HG03064 (cell line): ENCODE results near the gene SORCS1.

Experiments used
- ATAC-seq: cut with Tn5 transposase; IDR thresholded peaks from one replicate; pipeline ENCODE4 v1.9.1; 2021; ENCODE audit warnings: low read depth; ENCODE audit not compliant: unreplicated experiment

SORCS1 gene

DNA sequence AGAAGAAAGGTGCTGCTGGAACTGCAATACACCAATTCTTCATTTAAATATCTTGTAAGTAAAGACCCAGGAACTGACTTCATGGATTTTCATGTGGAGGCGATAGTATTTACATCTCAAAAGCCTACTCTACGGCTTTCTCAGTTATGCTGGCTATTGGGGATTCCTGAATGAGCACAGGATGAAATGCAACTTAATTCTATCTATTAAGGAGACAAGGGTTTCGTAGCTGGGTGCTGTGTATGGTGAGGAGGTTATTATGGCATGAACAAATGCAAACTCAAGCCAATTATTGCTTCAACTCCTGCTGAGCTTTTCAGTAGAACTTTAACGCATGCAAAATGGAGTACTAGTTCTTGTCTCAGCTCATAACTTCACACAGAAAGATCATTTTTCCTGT is 251.2 kb downstream of the SORCS1 start:
- ATAC-seq: no peak

DNA sequence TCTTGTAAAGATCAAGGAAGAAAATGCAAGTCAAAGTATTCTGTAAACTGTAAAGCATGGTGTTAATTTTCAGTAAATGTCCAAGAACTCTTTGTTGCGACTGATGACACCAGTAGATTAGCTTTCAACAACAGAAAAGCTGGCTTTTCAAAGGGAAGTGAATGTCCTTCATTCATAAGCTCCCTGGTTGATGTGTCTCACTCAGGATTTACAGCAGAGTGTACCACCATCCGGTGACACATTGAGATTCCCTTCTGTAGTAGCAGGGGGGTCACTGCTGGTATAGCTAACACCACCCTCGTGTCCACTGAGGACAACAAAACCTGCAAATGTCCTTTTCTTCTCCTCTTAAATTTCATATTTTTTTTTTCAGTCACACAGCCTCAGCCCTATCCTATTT is 253.4 kb downstream of the SORCS1 start:
- no peak for ATAC-seq

DNA sequence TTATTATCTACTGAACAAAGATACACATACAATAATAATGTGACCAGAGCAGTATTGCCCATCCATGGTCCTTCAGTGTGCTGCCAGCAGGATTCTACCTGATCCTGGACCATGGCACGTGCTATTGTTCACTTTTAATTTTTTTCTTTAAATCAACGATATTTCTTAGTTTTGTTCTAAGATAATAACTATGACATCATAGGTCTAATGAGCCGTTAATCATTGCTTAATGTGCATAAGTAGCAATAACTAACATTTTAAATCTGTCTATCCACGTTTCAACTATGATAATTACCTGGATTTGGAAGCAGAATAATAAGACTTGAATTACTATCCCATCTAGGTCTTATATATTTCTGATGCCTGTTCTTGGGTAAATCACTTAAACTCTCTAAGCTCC is 253.8 kb downstream of the SORCS1 start:
- ATAC-seq: no peak

DNA sequence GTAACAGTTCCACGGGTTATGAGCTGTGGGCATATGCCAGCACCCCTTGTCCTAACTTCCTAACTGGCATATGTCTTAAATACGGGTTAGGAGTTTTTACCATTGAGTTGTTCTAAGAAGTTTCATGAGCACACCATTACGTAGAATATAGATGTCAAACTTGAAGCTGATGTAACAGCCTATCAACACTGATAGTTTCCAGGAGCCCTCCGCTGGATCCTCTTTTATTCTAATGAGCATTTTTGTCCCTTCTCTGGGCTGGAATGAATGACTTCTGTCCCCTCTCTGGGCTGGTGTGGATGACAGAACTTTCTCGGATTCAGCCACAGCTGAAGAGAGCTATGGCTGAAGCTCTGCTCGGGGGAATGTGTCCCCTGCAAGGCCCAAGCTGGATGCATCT is 256.3 kb downstream of the SORCS1 start:
- ATAC-seq: no peak

DNA sequence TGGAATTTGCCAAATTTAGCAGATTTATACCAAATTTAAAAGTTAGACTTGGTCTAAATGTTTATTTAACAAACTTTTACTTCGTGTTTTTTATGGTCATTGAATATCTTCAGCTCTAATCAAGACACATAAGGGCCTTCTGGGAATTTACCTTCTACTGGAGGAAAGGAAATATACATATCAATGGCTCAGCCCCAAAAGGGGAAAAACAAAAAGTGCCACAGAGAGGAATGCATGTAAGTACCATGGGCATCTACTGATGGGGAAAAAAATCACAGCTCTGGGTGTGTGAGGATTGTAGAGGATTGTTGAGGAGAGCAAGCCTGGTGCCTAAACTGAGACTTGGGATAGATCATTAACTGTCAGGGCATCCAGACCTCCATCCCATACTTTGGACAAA is 260.3 kb downstream of the SORCS1 start:
- no peak for ATAC-seq

DNA sequence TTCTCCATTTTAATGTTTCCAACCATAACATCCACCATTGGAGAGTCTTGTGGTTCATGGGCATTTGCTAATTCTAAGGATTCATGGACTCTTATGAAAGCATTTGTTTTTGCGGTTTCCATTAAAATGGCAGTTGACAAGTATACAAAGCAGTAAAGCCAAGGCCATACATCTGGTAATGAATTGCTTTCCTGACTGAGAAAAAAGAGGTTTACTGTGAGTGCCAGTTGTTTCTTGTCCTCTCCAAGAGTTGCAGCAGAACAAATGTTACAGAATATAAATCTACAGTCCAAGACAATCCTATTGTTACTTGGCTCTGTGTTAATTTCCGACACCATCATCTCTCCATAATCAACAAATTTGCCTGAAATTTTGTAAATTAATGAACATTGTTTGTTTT is 261.3 kb downstream of the SORCS1 start:
- no peak for ATAC-seq

DNA sequence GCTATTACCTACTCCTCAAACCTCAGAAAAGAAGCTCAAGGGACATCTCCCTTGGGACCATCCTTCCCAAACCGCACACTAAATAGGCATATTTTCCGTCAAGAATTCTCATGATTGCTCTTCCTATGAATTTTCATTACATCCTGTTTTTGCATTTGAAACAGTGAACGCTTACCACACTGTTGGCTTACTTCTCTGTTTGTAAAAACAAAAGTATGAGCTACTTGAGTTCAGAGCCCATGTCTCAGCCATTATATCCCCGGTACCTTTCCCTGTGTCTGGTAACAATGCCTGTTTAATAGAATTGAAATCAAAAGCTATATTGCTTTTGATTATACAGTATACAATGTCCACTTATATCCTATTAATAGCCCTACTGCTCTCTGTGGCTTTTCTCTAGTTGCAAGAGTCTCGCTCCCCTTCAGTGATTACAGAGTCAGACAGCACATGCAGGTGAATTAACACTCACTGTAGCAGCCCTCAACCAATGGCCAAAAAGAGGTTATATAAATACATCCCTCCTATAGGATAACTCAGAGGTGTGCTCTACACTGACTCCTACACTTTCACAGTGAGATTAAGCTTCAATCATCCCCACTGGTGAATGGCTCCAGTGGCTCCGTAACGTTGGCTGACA is 264.4 kb downstream of the SORCS1 start:
- no peak for ATAC-seq

DNA sequence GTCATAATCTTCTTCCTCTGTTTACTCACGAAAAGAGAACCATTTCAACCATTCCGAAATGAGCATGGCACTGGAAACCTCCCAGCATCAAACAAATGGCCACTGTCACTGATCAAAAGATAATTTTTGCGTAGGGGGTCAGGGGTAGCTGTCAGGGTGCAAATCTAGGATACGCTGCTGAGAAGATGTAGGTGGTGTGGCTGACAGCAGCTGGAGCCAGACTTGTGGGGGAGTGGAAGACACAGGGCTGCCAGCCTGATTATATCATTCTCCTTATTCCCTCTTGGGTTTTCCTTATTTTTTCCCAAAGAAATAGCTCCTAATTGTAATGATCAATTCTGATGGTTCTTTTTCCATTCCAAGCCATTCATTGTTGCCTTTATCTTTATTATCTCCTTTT is 266.1 kb downstream of the SORCS1 start:
- no peak for ATAC-seq

DNA sequence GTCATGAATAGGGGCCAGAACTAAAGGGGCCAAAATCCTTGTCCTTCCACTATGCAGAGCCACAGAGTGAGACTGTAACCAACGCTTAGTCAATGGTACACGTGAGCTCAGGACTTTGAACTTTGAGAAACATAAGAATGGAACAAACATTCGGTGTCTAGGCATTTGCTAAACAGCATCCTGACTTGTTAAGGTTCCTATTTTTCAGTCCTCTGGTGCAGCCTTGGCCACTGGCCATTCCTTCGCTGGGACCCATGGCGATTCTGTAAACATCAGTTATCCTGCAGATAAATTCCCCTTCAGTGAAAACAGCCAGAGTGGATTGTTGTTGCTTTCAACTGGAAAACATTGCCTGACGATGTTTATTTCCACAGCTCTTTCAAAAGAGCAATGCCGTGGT is 266.8 kb downstream of the SORCS1 start:
- no peak for ATAC-seq

DNA sequence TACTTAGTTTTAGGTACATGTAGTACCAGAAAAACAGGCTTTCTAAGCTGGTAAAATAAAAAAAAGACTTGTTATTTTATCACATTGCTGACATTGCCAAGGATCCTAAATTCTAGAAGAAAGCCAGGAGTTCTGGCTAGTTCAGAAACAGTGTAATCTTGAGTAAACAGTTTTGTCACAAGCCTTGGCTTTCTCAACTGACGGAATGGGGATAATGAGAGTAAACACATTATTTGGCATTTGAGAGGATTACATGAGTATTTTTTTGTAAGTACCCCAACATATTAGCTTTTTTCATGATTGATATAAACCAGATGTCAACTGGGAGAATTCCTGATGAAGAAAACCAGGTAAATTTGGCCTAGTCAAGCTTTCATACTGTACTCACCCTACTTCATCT is 269.8 kb downstream of the SORCS1 start:
- ATAC-seq: no peak

DNA sequence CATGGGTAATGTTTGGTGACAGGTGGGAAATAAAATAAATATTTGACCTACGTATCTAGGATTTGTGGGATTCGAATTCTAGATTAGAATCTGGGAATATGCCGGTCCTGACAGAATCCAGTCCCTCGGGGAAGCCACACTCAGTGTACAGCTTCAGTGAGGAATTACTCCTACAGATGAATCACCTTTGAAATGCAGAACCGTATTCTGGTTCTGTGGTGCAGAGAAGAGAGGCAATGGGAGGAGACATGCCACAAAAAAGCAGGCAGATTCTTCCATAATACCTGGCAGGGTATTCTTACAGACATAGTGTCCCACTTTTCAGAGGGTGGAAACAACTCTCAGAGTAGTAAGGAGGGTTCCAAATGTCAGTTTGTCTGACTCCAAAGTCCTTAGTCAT is 286.9 kb downstream of the SORCS1 start:
- no peak for ATAC-seq

DNA sequence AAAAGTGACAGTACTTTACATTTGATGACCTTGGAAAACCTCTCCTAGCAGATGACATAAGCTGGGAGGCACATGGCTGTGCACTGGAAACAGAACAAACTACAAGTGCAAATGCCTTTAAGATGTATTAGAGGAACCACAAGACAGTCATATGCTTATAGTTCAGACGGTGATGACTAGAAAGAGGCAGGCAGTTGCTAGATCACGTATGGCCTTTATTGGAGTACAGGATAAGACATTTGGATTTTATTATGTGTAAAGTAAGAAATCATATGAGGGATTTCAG is 290.0 kb downstream of the SORCS1 start:
- ATAC-seq: no peak

DNA sequence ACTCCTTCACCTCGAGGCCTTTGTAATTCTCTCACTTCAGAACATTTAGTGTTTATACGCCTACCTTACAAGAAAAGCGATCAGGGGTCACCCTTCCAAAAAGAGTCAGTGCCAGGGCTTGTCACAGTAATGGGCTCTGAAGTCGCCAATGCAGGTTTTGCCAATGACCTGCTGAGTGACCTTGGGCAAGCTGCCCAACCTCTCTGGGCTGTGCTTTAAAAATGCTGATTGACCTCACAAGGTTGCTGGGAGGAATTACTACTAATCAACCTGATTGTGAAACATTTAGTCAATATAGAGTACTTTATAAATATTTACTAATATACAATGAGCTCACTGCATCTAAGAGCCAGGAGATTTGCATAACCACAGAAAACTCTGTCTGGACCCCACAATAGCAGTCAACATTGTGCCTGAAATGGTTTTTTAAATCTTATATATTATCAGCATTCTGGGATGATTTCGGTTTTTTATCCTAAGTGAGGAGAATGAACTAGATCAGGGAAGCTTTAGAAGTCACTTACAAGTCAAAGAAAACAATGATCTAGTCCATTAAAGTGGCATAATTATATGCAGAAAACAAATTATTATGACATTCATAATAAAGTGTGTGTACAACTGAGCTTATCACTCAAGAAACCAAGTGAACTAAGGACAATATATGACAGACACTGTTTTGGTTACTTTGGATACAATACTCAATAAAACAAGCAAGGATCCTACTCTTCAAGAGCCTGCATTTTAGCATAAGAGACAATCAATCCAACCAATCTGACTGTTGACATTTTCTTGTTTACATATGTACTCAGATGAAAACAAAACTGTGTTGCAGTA is 290.5 kb downstream of the SORCS1 start:
- ATAC-seq: no peak

DNA sequence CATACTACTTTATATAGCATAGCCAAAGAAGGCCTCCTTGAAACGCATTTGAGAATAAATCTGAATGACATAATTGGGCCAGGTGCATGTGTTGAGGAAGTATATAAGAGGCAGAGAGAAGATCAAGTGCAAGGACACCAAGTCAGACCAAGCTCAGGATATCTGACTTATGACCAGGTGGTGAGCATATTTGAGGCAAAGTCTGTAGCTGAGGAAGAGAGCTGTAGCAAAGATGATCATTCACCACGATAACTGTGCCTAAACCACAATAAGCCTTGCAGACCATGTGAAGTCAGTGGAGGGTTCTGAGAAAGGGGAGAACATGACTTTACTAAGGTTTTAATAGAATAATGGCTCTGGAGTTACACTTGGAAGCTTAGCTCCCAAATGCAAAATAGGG is 292.3 kb downstream of the SORCS1 start:
- ATAC-seq: no peak

DNA sequence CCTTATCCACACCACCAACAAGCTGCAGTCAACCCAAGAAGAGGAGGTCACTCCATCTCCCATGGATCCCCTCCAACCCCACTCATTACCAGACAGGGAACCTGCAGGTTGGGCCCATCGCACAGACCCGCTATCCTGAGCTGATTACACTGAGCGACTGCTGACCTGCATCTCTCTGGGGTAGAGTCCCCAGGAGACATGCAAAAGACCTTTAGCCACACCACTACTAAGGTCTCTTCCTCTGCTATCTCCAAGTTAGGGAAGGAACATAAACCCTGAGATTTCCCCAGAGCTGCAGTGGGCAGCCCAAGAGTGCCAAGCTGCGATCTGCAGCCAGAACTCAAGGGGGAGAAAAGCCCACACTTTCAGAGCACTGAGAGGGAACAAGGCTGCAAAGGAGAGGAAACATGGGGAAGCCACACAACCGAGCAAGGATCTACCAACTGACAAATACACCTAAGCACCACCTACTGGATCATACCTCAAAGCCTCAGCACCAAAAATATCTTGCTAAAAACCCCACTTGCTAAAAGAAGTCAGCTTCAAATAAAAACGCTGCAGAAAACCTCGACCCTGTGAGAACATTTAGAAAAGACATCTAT is 298.2 kb downstream of the SORCS1 start:
- ATAC-seq: no peak

DNA sequence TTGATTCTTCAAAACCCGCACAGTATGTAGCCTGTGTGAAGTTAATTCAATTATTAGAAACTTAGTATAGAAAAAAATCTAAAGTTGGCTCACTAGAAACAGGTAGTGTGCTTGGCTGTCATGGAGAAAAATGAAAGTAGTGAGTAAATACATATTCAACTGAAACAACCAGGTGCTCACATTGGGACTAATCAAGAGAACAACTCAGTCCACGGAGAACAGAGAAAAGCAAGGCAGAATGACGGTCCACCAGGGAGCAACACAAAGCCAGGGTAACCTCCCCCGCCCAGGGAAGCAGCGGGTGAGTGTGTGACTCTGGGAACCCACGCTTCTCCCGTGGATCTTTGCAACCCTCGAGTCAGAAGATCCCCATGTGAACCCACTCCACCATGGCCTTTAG is 300.5 kb downstream of the SORCS1 start:
- no peak for ATAC-seq

DNA sequence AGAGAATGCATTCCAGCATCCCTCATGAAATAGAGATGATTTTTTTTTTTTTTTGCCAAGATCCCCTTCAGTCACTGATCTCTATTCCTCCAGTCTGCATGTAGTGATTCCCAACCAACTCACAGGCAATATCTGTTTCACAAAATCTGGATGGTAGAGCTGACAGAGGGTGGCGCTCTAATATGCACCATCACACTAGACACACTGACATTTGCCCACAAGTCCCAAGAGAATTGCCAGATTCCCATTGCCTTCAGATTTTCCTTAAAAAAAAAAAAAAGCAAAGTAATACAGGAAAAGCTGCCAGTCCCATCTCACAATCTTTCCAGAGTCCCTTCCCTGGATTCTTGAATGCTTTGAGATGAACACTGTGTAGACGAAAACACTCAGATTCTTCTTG is 301.0 kb downstream of the SORCS1 start:
- ATAC-seq: no peak

DNA sequence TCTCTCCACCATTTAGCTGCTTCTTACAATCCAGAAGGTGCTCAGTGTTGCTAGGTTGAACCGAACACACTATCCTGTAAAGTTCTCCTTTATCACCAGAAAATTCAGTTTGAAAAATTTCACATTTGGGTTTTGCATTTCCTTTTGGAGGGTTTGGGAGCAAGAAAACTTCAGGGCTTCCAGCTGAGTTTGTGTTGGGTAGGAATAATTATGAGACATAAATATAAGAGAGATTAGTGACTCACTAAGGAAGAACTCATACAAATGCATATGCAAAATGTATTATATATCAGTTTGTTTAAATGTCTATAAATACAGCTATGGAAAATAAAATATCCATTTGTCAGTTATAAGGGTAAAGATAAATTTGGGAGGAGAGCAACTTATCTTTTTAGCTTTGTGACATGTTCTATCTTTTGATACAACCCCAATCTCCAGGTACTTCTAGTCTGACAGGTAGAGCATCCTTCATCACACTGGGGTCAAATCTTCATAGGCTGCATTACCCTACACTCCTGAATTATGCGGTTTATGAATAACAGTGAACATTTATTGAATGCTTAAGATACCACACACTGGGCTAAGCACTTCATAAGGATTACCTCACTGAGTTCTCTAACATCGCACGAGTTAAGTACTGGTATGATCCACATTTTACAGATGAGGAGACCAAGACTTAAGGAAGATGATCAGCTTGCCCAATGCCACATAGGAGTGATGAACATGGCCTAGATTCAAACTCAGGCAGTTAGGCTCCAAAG is 304.4 kb downstream of the SORCS1 start:
- ATAC-seq: no peak

DNA sequence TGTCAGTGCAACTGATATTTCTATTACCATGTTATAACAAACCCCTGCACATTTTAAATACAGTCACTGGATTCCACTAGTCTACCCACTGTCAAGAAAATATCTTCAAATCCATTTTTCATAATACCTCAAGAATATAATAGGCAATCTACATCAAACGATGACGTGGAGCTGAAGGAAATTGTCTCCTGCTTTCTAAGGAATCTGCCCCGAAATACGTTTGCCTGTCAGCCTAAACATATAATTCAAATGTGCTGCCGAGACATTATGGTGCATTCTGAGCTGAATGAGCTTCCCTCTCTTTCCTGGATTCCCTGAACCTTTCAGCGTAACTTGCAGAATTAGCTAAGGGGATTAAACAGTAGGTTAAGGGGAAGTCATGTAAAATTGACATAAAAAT is 306.8 kb downstream of the SORCS1 start:
- ATAC-seq: no peak

DNA sequence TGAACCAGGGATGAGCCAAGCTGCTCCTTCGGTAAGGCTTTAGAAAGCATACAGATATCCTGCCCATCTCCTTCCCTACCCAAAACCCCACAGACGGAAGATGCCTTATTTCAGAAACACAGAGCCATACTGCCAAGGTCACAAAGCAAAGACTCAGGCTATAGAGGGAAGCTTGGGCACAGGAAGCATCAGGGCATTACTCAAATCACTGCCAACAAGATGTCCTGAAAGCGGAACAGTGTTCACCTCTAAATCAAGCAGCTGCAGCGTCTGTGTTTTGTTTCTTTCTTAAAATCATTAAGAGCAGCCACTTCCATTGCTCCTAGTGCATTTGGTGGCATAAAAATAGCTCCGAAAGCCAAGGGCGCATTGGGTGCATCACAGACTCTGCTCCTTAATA is 307.3 kb downstream of the SORCS1 start:
- no peak for ATAC-seq

DNA sequence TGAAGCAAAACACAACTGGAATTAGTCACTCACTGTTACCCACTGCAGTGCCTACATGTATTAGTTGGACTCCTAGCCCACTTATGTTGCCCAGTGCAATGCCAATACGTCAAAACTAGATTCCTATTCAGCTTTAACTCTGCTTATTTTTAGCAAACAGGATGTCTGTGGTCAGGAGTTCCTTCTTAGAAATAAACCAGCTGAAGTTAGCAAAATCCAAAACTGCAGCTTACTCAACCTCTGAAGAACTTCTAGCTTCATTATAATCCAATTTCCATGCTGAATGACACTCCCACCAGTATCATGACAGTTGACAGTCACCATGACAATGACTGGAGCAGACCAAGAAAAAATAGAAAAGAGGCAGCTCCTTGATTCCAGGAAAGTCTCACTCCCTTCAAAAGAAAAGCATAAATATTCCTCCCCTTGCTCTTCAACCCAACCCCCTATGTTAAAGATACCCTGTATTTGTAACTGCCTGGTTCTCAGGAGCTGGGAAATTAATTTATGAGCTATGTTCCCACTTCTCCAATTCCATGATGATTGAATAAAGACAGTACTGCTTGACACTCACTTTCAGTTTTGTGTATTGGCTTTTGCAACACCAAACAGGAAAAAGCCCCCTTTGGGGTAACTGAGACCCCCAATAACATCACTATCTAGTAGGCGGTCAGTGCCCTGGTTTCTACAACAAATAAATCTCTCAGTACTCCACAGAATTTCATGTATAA is 327.4 kb downstream of the SORCS1 start:
- ATAC-seq: peak; percentile 97
